NCI-H69 (cell line): ENCODE data around the gene IGF2BP2.

Experiments used
- DNase-seq: peaks from one replicate; lab custom pipeline; 2025; lab: John Stamatoyannopoulos, UW

Gene IGF2BP2

GRCh38 chr3:185764163-185764979 lies 60.5 kb downstream of the IGF2BP2 start:
- DNase-seq = no peak

- no peak for DNase-seq
These were observed 61.4 kb downstream of the IGF2BP2 start for GRCh38 chr3:185763347-185764005.

- no peak for DNase-seq
These were observed 64.3 kb downstream of the IGF2BP2 start for GRCh38 chr3:185760550-185760949.

- DNase-seq = no peak
These were observed 64.8 kb downstream of the IGF2BP2 start for GRCh38 chr3:185760088-185760487.

- no peak for DNase-seq
These were observed 65.3 kb downstream of the IGF2BP2 start for GRCh38 chr3:185759512-185759911.

- DNase-seq = no peak
These were observed 65.9 kb downstream of the IGF2BP2 start for GRCh38 chr3:185758912-185759311.

- no peak for DNase-seq
These were observed 67.7 kb downstream of the IGF2BP2 start for GRCh38 chr3:185757176-185757575.

GRCh38 chr3:185756477-185756876 lies 68.4 kb downstream of the IGF2BP2 start:
- DNase-seq = no peak

- DNase-seq = no peak
These were observed 69.9 kb downstream of the IGF2BP2 start for GRCh38 chr3:185754920-185755319.

- no peak for DNase-seq
These were observed 71.5 kb downstream of the IGF2BP2 start for GRCh38 chr3:185753354-185753753.

GRCh38 chr3:185750702-185751101 lies 74.1 kb downstream of the IGF2BP2 start:
- DNase-seq = no peak

- no peak for DNase-seq
These were observed 74.8 kb downstream of the IGF2BP2 start for GRCh38 chr3:185750015-185750414.

- DNase-seq = no peak
These were observed 78.4 kb downstream of the IGF2BP2 start for GRCh38 chr3:185746470-185746869.

GRCh38 chr3:185744997-185745843 lies 79.6 kb downstream of the IGF2BP2 start:
- no peak for DNase-seq

GRCh38 chr3:185741586-185741985 lies 83.3 kb downstream of the IGF2BP2 start:
- DNase-seq = no peak

- DNase-seq = no peak
These were observed 84.7 kb downstream of the IGF2BP2 start for GRCh38 chr3:185740133-185740532.

- no peak for DNase-seq
These were observed 85.6 kb downstream of the IGF2BP2 start for GRCh38 chr3:185739264-185739701.

GRCh38 chr3:185737740-185738680 lies 86.8 kb downstream of the IGF2BP2 start:
- no peak for DNase-seq

- no peak for DNase-seq
These were observed 87.8 kb downstream of the IGF2BP2 start for GRCh38 chr3:185737020-185737419.

- DNase-seq = no peak
These were observed 90.1 kb downstream of the IGF2BP2 start for GRCh38 chr3:185734725-185735096.

- peak; percentile 76 for DNase-seq
These were observed 90.7 kb downstream of the IGF2BP2 start for GRCh38 chr3:185733980-185734724.
